T-helper 1 cell treated with Interleukin-12 subunit alpha and Interleukin-12 subunit beta and Interleukin-4 antibody, amounts not matched to agents 30 μg/mL and 1 μg/mL, for 36 hours (primary cell): ENCODE results near the gene PKDCC.
"Not testable (repeated sequence)": the region's sequence is repeated elsewhere in the genome, so short reads cannot be mapped to it uniquely, and the experiment has no call there.

Experiments used
- H3K27ac Mint-ChIP-seq: one replicate; pipeline ENCODE4 v1.8.0; 2021; ENCODE audit warnings: mild to moderate bottlenecking, mixed read lengths
- H3K27me3 Mint-ChIP-seq: one replicate; pipeline ENCODE4 v1.8.0; 2021; ENCODE audit warnings: low read depth, mixed read lengths
- H3K36me3 Mint-ChIP-seq: one replicate; pipeline ENCODE4 v1.8.0; 2021; ENCODE audit warnings: low read depth, mixed read lengths
- H3K4me1 Mint-ChIP-seq: one replicate; pipeline ENCODE4 v1.8.0; 2021; ENCODE audit warnings: low read depth, mixed read lengths
- H3K4me3 Mint-ChIP-seq: one replicate; pipeline ENCODE4 v1.8.0; 2021; ENCODE audit warnings: mild to moderate bottlenecking, moderate library complexity, mixed read lengths
- H3K9me3 Mint-ChIP-seq: one replicate; pipeline ENCODE4 v1.8.0; 2021; ENCODE audit warnings: mixed read lengths

PKDCC gene

GRCh38 chr2:42076357-42077225 is 28.8 kb downstream of the PKDCC start:
- H3K27ac Mint-ChIP-seq, result no peak overlapping the region
- H3K36me3 Mint-ChIP-seq, result no peaks in the 10 kb centered on the region
- H3K4me3 Mint-ChIP-seq, result no peak overlapping the region
- H3K4me1 Mint-ChIP-seq, result no peaks in the 10 kb centered on the region
- H3K27me3 Mint-ChIP-seq, result peaks cover 35% of the 10 kb centered on the region
- H3K9me3 Mint-ChIP-seq, result no peaks in the 10 kb centered on the region

- H3K27ac Mint-ChIP-seq, result no peak overlapping the region
- no peaks in the 10 kb centered on the region for H3K4me1 Mint-ChIP-seq
- no peaks in the 10 kb centered on the region for H3K36me3 Mint-ChIP-seq
- H3K9me3 Mint-ChIP-seq, result no peaks in the 10 kb centered on the region
- H3K27me3 Mint-ChIP-seq, result peaks cover 35% of the 10 kb centered on the region
- H3K4me3 Mint-ChIP-seq, result no peak overlapping the region
These were observed 29.5 kb downstream of the PKDCC start for GRCh38 chr2:42077343-42077742.

- Mint-ChIP-seq H3K4me3 (no peak overlapping the region), H3K9me3 (no peaks in the 10 kb centered on the region), H3K27ac (no peak overlapping the region), H3K36me3 (no peaks in the 10 kb centered on the region), H3K27me3 (peaks cover 31% of the 10 kb centered on the region), H3K4me1 (peaks cover 4% of the 10 kb centered on the region)
These were observed 32.0 kb downstream of the PKDCC start for GRCh38 chr2:42079737-42080287.

GRCh38 chr2:42081151-42081550 is 33.3 kb downstream of the PKDCC start:
- not testable (repeated sequence) for H3K9me3 Mint-ChIP-seq, H3K36me3 Mint-ChIP-seq, H3K4me3 Mint-ChIP-seq, H3K4me1 Mint-ChIP-seq, H3K27ac Mint-ChIP-seq
- peaks cover 34% of the 10 kb centered on the region for H3K27me3 Mint-ChIP-seq

GRCh38 chr2:42082016-42082415 is 34.2 kb downstream of the PKDCC start:
- Mint-ChIP-seq H3K27ac (no peak overlapping the region), H3K4me1 (peaks cover 10% of the 10 kb centered on the region), H3K4me3 (no peak overlapping the region), H3K9me3 (no peaks in the 10 kb centered on the region), H3K36me3 (no peaks in the 10 kb centered on the region), H3K27me3 (peaks cover 34% of the 10 kb centered on the region)

GRCh38 chr2:42084231-42084671 is 36.4 kb downstream of the PKDCC start:
- H3K9me3 Mint-ChIP-seq, result no peaks in the 10 kb centered on the region
- H3K4me1 Mint-ChIP-seq, result peaks cover 10% of the 10 kb centered on the region
- no peak overlapping the region for H3K4me3 Mint-ChIP-seq
- no peak overlapping the region for H3K27ac Mint-ChIP-seq
- H3K36me3 Mint-ChIP-seq, result no peaks in the 10 kb centered on the region
- H3K27me3 Mint-ChIP-seq, result peaks cover 21% of the 10 kb centered on the region

GRCh38 chr2:42085070-42085469 is 37.2 kb downstream of the PKDCC start:
- H3K4me3 Mint-ChIP-seq, H3K4me1 Mint-ChIP-seq: not testable (repeated sequence)

GRCh38 chr2:42085706-42086487 is 38.1 kb downstream of the PKDCC start:
- H3K27me3 Mint-ChIP-seq, result peaks cover 18% of the 10 kb centered on the region
- no peak overlapping the region for H3K4me3 Mint-ChIP-seq
- H3K9me3 Mint-ChIP-seq, result no peaks in the 10 kb centered on the region
- peaks cover 10% of the 10 kb centered on the region for H3K4me1 Mint-ChIP-seq
- no peaks in the 10 kb centered on the region for H3K36me3 Mint-ChIP-seq
- H3K27ac Mint-ChIP-seq, result no peak overlapping the region

More at GRCh38 chr2:42085070-42085469, 37.2 kb downstream of the PKDCC start:
- not testable (repeated sequence) for H3K36me3 Mint-ChIP-seq, H3K27ac Mint-ChIP-seq, H3K9me3 Mint-ChIP-seq
- peaks cover 12% of the 10 kb centered on the region for H3K27me3 Mint-ChIP-seq

- H3K36me3 Mint-ChIP-seq, result no peaks in the 10 kb centered on the region
- peaks cover 21% of the 10 kb centered on the region for H3K27me3 Mint-ChIP-seq
- H3K4me3 Mint-ChIP-seq, result no peak overlapping the region
- no peaks in the 10 kb centered on the region for H3K9me3 Mint-ChIP-seq
- peaks cover 10% of the 10 kb centered on the region for H3K4me1 Mint-ChIP-seq
- H3K27ac Mint-ChIP-seq, result no peak overlapping the region
These were observed 38.7 kb downstream of the PKDCC start for GRCh38 chr2:42086500-42086953.

- Mint-ChIP-seq H3K27me3 (peaks cover 29% of the 10 kb centered on the region), H3K4me3 (no peak overlapping the region), H3K4me1 (peaks cover 10% of the 10 kb centered on the region), H3K36me3 (no peaks in the 10 kb centered on the region), H3K9me3 (no peaks in the 10 kb centered on the region), H3K27ac (no peak overlapping the region)
These were observed 39.5 kb downstream of the PKDCC start for GRCh38 chr2:42087137-42087856.

GRCh38 chr2:42087857-42088195 is 40.0 kb downstream of the PKDCC start:
- Mint-ChIP-seq H3K4me3 (no peak overlapping the region), H3K36me3 (no peaks in the 10 kb centered on the region), H3K27ac (no peak overlapping the region), H3K4me1 (peaks cover 7% of the 10 kb centered on the region), H3K9me3 (no peaks in the 10 kb centered on the region), H3K27me3 (peaks cover 32% of the 10 kb centered on the region)

- Mint-ChIP-seq H3K4me3 (no peak overlapping the region), H3K4me1 (peaks cover 5% of the 10 kb centered on the region), H3K27me3 (peaks cover 47% of the 10 kb centered on the region), H3K9me3 (no peaks in the 10 kb centered on the region), H3K27ac (no peak overlapping the region), H3K36me3 (no peaks in the 10 kb centered on the region)
These were observed 41.6 kb downstream of the PKDCC start for GRCh38 chr2:42089340-42089925.

GRCh38 chr2:42090216-42090615 is 42.4 kb downstream of the PKDCC start:
- Mint-ChIP-seq H3K4me1 (peaks cover 5% of the 10 kb centered on the region), H3K27ac (no peak overlapping the region), H3K9me3 (no peaks in the 10 kb centered on the region), H3K4me3 (no peak overlapping the region), H3K36me3 (no peaks in the 10 kb centered on the region), H3K27me3 (peaks cover 51% of the 10 kb centered on the region)

GRCh38 chr2:42091671-42092070 is 43.9 kb downstream of the PKDCC start:
- Mint-ChIP-seq H3K4me1 (peaks cover 5% of the 10 kb centered on the region), H3K36me3 (no peaks in the 10 kb centered on the region), H3K27ac (no peak overlapping the region), H3K9me3 (no peaks in the 10 kb centered on the region), H3K27me3 (peaks cover 43% of the 10 kb centered on the region), H3K4me3 (no peak overlapping the region)
